HCT116 (cell line): Measurements from ENCODE around the gene SERPINB6.

Source experiments
- EZH2phosphoT487 ChIP-seq: fragments of 200-600 bp; IDR thresholded peaks from 2 replicates; pipeline ENCODE4 v1.6.1; 2018; ENCODE audit warnings: antibody characterized with exemption, borderline replicate concordance
- POLR2A ChIP-seq: IDR thresholded peaks from 2 replicates; pipeline ENCODE4 v1.7.0; 2011; ENCODE audit warnings: borderline replicate concordance; ENCODE audit not compliant: insufficient read depth, insufficient read length; ENCODE audit errors: extremely low read depth
- RAD21 ChIP-seq: IDR thresholded peaks from 2 replicates; pipeline ENCODE4 v1.6.1; 2012; ENCODE audit warnings: low read depth, mild to moderate bottlenecking

- no peak for TF ChIP-seq RAD21
- TF ChIP-seq EZH2phosphoT487, result no peak
- no peak for TF ChIP-seq POLR2A
These were observed 51.5 kb downstream of the SERPINB6 start for GRCh38 chr6:2919886-2920285.
